HG02938 (cell line): ENCODE measurements around the gene ZNF593OS.

Source experiments
- ATAC-seq: cut with Tn5 transposase; IDR thresholded peaks from one replicate; pipeline ENCODE4 v1.9.1; 2021; ENCODE audit warnings: mild to moderate bottlenecking, moderate library complexity; ENCODE audit not compliant: unreplicated experiment

Gene ZNF593OS

GRCh38 chr1:26127235-26128163 is 44.1 kb downstream of the ZNF593OS start:
- ATAC-seq: no peak

DNA sequence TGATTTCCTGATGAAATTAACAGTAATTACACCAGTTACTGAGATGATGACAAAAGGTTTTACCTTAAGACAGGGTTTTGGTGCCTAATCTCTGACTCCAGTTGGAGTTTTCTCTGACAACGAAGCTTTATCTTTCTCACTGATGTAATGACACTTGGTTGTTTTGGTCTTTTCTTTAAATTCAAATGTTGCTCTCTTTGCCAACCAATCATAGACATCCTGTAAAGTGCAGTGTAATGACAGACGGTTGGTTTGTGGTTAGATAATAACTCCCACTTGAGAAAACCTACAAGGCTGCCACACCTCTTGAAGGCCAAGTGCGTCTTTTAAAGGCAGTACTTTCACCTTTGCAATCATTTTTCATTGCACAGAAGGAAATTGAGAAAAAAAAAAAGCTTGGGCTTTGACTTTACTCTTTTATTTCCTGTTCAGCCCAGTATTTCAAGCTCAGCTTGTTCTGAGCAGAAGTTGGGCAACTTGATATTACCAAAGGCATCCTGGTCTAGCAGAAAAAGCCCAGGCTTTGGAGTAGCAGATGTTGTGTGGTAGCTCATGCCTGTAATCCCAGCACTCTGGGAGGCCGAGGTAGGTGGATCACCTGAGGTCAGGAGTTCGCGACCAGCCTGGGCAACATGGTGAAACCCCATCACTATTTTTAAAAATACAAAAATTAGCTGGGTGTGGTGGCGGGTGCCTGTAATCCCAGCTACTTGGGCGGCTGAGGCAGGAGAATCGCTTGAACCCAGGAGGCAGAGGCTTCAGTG is 45.1 kb downstream of the ZNF593OS start:
- no peak for ATAC-seq

GRCh38 chr1:26125946-26126320 is 45.7 kb downstream of the ZNF593OS start:
- ATAC-seq: no peak

- ATAC-seq: no peak
These were observed 46.2 kb downstream of the ZNF593OS start for GRCh38 chr1:26125382-26125781.

- no peak for ATAC-seq
These were observed 47.0 kb downstream of the ZNF593OS start for GRCh38 chr1:26124418-26125331.

DNA sequence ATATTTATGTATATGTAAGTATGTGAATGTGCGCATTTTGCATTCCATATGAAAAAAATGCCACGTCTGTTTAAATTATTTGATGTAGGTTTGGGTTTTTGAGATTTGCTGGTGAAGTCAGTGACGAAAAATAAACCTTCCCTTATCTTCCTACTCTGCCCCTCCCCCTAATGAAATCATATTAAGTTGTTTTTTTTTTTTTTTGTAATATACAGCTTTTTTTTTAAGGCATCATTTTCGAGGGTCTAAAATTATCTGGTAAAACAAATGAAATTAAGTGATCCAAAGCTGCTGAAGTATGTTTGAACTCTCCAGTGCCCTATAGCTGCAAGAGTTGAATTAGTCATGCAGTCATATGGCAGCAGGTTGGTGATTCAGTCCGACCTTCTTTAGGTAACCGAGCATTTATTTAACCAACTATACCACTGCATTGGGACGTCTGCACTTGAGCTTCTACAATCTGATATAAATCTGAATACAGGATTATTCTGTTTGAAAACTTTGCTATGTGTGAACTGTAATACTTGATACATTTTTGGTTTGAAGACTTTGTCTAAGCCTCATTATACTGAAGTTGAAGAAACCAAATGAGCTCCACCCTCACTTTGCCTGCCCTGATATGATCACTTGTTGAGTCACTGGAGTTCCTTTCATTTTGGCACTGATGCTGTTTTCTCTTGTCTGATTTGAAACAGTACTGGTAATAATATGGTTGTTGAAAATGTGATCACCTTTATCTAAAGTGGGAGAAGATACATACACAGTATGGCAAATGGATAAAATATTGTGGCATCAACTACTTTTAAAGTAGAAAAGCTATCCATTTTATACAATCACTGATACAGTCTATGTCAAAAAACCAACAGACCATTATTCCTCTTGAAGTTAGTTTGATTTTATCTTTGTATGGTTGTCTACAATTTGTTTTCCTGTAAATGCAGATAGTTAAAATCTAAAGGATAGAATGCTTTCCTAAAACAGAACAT is 48.4 kb downstream of the ZNF593OS start:
- no peak for ATAC-seq

DNA sequence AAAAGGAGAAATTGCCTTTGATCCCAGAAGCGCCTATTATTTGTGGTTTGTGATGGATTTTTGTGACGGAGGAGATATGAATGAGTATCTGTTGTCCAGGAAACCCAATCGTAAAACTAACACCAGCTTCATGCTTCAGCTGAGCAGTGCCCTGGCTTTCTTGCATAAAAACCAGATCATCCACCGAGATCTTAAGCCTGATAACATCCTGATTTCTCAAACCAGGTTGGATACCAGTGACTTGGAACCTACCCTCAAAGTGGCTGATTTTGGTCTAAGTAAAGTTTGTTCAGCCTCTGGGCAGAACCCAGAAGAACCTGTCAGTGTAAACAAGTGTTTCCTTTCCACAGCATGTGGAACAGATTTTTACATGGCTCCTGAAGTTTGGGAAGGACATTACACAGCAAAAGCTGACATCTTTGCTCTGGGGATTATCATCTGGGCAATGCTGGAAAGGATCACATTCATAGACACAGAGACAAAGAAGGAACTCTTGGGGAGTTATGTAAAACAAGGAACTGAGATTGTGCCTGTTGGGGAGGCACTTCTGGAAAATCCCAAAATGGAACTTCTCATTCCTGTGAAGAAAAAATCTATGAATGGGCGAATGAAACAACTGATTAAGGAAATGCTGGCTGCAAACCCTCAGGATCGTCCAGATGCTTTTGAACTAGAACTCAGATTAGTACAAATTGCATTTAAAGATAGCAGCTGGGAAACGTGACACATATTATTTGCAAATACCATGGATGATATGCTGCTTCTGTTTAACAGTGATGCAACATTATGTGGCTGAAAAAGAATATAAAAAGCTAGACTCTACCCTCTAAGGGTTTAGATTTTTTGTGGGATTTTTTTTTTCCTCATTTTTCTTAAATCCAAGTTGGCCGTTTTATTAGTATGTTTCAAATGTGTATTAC is 49.5 kb downstream of the ZNF593OS start:
- no peak for ATAC-seq

DNA sequence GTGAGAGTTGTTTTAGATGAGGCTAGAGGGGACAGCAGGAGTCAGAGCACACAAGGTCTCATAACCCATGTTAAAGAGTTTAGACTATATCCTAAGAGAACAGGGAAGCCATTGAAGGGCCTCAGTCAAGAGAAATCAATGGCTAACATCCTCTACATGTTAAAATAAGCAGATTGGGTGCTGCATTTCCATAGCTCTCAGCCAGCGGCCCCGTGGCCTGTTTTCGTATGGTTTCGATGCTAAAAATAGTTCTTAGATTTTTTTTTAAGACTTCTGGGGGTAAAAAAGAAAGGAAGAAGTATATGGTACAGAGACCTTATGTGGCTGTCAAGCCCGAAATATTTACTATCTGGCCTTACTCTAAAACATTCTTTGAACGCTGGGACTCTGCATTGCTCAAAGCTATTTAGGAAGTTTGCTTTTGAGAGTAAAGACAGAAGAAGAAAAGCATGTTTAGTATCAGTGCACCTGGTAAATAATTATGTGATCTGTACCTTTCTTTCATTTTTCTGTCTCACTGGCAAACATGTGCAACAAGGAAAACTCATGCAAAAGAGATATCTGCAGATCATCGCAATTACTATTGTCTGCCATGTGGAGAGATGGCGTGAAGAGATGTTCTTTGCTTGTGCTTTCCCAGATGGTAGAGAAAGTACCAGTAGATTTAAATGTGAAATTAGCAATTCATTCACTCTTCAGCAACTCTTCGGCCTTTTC is 51.6 kb downstream of the ZNF593OS start:
- no peak for ATAC-seq
